Measurements from ENCODE around the gene KDM5C. TPM values are rescaled to one million over a fixed set of nuclear protein-coding genes. Genes with fewer than 3 reads are reported as not detected.

The KDM5C gene
- total RNA-seq, 2 donors from 2014 or later = 95.9 to 101 TPM

- no peak for DNase-seq
- Histone ChIP-seq H3K27me3 (ENCODE audit: control insufficient read depth, insufficient read depth, low read length, poor library complexity, severe bottlenecking) (no peaks in the 10 kb centered on the region), H3K4me1 (ENCODE audit: control insufficient read depth, insufficient read depth, low read length) (no peaks in the 10 kb centered on the region), H3K36me3 (ENCODE audit: control insufficient read depth, insufficient read depth, low read length) (no peaks in the 10 kb centered on the region), H3K9me3 (ENCODE audit: control insufficient read depth, low read length) (no peaks in the 10 kb centered on the region), H3K27ac (ENCODE audit: low read depth, low read length) (no peak overlapping the region), H3K4me3 (ENCODE audit: low read length) (no peak overlapping the region), H3K9ac (ENCODE audit: extremely low read depth, low read length, poor library complexity, severe bottlenecking) (no peak overlapping the region)
- Mint-ChIP-seq H3K4me3 (no peak overlapping the region), H3K4me1 (no peaks in the 10 kb centered on the region), H3K9me3 (peaks cover 75% of the 10 kb centered on the region), H3K27ac (no peak overlapping the region), H3K27me3 (ENCODE audit: insufficient read depth) (no peaks in the 10 kb centered on the region), H3K36me3 (ENCODE audit: low read depth) (peaks cover under 1% of the 10 kb centered on the region)
- TF ChIP-seq CTCF (conservative IDR thresholded peaks at IDR 0.05) = no peak
- 98% methylated on average over 9 of the region's 9 CpGs; no CpG with 5 or more reads in 1 of the 2 experiments for WGBS, 2 experiments (ENCODE audit: insufficient coverage in 1 of 2, insufficient read length in 1 of 2)
These were observed 8.5 kb upstream of the KDM5C start for GRCh38 chrX:53233536-53233935.

GRCh38 chrX:53230116-53230515, 5.1 kb upstream of the KDM5C start:
- no peaks in the 10 kb centered on the region for H3K27me3 Mint-ChIP-seq (ENCODE audit: insufficient read depth)
- WGBS, 2 experiments (ENCODE audit: insufficient coverage in 1 of 2, insufficient read length in 1 of 2) = 89 to 91% methylated on average over 4 of the region's 5 CpGs
- no peaks in the 10 kb centered on the region for H3K4me1 ChIP-seq (ENCODE audit: control insufficient read depth, insufficient read depth, low read length)
- H3K9me3 Mint-ChIP-seq = peaks cover 66% of the 10 kb centered on the region
- no peaks in the 10 kb centered on the region for H3K36me3 ChIP-seq (ENCODE audit: control insufficient read depth, insufficient read depth, low read length)
- H3K27me3 ChIP-seq (ENCODE audit: control insufficient read depth, insufficient read depth, low read length, poor library complexity, severe bottlenecking) = no peaks in the 10 kb centered on the region
- TF ChIP-seq CTCF (conservative IDR thresholded peaks at IDR 0.05) = no peak
- no peak overlapping the region for H3K4me3 ChIP-seq (ENCODE audit: low read length)
- no peak overlapping the region for H3K9ac ChIP-seq (ENCODE audit: extremely low read depth, low read length, poor library complexity, severe bottlenecking)
- H3K27ac Mint-ChIP-seq = no peak overlapping the region
- no peaks in the 10 kb centered on the region for H3K36me3 Mint-ChIP-seq (ENCODE audit: low read depth)
- no peak overlapping the region for H3K27ac ChIP-seq (ENCODE audit: low read depth, low read length)
- no peak overlapping the region for H3K4me3 Mint-ChIP-seq
- no peaks in the 10 kb centered on the region for H3K4me1 Mint-ChIP-seq
- no peak for DNase-seq
- H3K9me3 ChIP-seq (ENCODE audit: control insufficient read depth, low read length) = no peaks in the 10 kb centered on the region

- Mint-ChIP-seq H3K9me3 (peaks cover 68% of the 10 kb centered on the region), H3K36me3 (ENCODE audit: low read depth) (peaks cover 8% of the 10 kb centered on the region), H3K4me1 (peaks cover 15% of the 10 kb centered on the region), H3K4me3 (no peak overlapping the region), H3K27me3 (ENCODE audit: insufficient read depth) (no peaks in the 10 kb centered on the region), H3K27ac (no peak overlapping the region)
- TF ChIP-seq CTCF (conservative IDR thresholded peaks at IDR 0.05) = no peak
- DNase-seq = no peak
- 91 to 93% methylated on average over 6 to 7 of the region's 7 CpGs for WGBS, 2 experiments (ENCODE audit: insufficient coverage in 1 of 2, insufficient read length in 1 of 2)
- Histone ChIP-seq H3K9me3 (ENCODE audit: control insufficient read depth, low read length) (no peaks in the 10 kb centered on the region), H3K27ac (ENCODE audit: low read depth, low read length) (no peak overlapping the region), H3K9ac (ENCODE audit: extremely low read depth, low read length, poor library complexity, severe bottlenecking) (no peak overlapping the region), H3K4me1 (ENCODE audit: control insufficient read depth, insufficient read depth, low read length) (no peaks in the 10 kb centered on the region), H3K36me3 (ENCODE audit: control insufficient read depth, insufficient read depth, low read length) (no peaks in the 10 kb centered on the region), H3K27me3 (ENCODE audit: control insufficient read depth, insufficient read depth, low read length, poor library complexity, severe bottlenecking) (no peaks in the 10 kb centered on the region), H3K4me3 (ENCODE audit: low read length) (no peak overlapping the region)
These were observed 2.3 kb upstream of the KDM5C start for GRCh38 chrX:53227224-53227765.
